GM23338 (cell line): ENCODE results near the gene SERGEF. TPM values are rescaled to one million over a fixed set of nuclear protein-coding genes. Genes with fewer than 3 reads are reported as not detected.

Experiments
- ATAC-seq: fragments of 200-7000 bp; cut with Tn5 transposase; 3 replicates; pipeline ENCODE4 v1.9.1; 2020
- DNase-seq: peaks from one replicate; pipeline ENCODE4 v3.0.0-alpha.2; 2015; ENCODE audit warnings: low spot score
- H2AFZ ChIP-seq: fragments of 200-600 bp; sonication (generic); 2 replicates; pipeline ENCODE4 v1.8.0; 2016; ENCODE audit warnings: antibody characterized with exemption, mild to moderate bottlenecking, moderate library complexity
- H3F3A ChIP-seq: fragments of 200-600 bp; sonication (generic); replicated peaks from 2 replicates; pipeline ENCODE4 v1.8.0; 2017; ENCODE audit warnings: antibody characterized with exemption, mixed run types, low read depth
- H3K27ac ChIP-seq: fragments of 200-600 bp; sonication (generic); 2 replicates; pipeline ENCODE4 v1.6.1; 2016; ENCODE audit warnings: low read depth
- H3K27me3 ChIP-seq: fragments of 200-600 bp; sonication (generic); 2 replicates; pipeline ENCODE4 v1.8.0; 2016; ENCODE audit warnings: mild to moderate bottlenecking, mixed run types, moderate library complexity; ENCODE audit not compliant: insufficient read depth
- H3K36me3 ChIP-seq: fragments of 200-600 bp; sonication (generic); 2 replicates; pipeline ENCODE4 v1.8.0; 2016; ENCODE audit warnings: mild to moderate bottlenecking; ENCODE audit not compliant: insufficient read depth
- H3K4me1 ChIP-seq: fragments of 200-600 bp; sonication (generic); 2 replicates; pipeline ENCODE4 v1.8.0; 2016; ENCODE audit warnings: mild to moderate bottlenecking, moderate library complexity; ENCODE audit not compliant: insufficient read depth
- H3K4me2 ChIP-seq: fragments of 200-600 bp; sonication (generic); 2 replicates; pipeline ENCODE4 v1.7.1; 2017; ENCODE audit warnings: mixed run types
- H3K4me3 ChIP-seq: fragments of 200-600 bp; sonication (generic); 2 replicates; pipeline ENCODE4 v1.6.1; 2016; ENCODE audit warnings: mixed run types
- H3K79me2 ChIP-seq: fragments of 200-600 bp; sonication (generic); replicated peaks from 2 replicates; pipeline ENCODE4 v1.8.0; 2017; ENCODE audit warnings: mild to moderate bottlenecking; ENCODE audit not compliant: insufficient read depth
- H3K9me2 ChIP-seq: fragments of 200-600 bp; sonication (generic); 2 replicates; pipeline ENCODE4 v1.8.0; 2017; ENCODE audit not compliant: insufficient read depth
- H4K20me1 ChIP-seq: fragments of 200-600 bp; sonication (generic); replicated peaks from 2 replicates; pipeline ENCODE4 v1.8.0; 2017; ENCODE audit warnings: mild to moderate bottlenecking; ENCODE audit not compliant: insufficient read depth
- H3K27ac Mint-ChIP-seq: 2 replicates; pipeline ENCODE4 v1.8.0; 2020; ENCODE audit warnings: inconsistent platforms, mild to moderate bottlenecking, moderate library complexity, mixed read lengths
- H3K27me3 Mint-ChIP-seq: 3 replicates; pipeline ENCODE4 v1.8.0; 2022; ENCODE audit warnings: low read depth, mild to moderate bottlenecking, moderate library complexity, mixed read lengths, inconsistent platforms; ENCODE audit not compliant: insufficient read depth, poor library complexity
- H3K36me3 Mint-ChIP-seq: 3 replicates; pipeline ENCODE4 v1.8.0; 2021; ENCODE audit warnings: low read depth, mild to moderate bottlenecking, inconsistent platforms, moderate library complexity, mixed read lengths
- H3K4me1 Mint-ChIP-seq: 3 replicates; pipeline ENCODE4 v1.8.0; 2020; ENCODE audit warnings: mild to moderate bottlenecking, inconsistent platforms, mixed read lengths
- H3K4me3 Mint-ChIP-seq: 3 replicates; pipeline ENCODE4 v1.8.0; 2021; ENCODE audit warnings: moderate library complexity, mild to moderate bottlenecking, inconsistent platforms, mixed read lengths
- H3K9me3 Mint-ChIP-seq: 3 replicates; pipeline ENCODE4 v1.8.0; 2020; ENCODE audit warnings: moderate library complexity, mild to moderate bottlenecking, inconsistent platforms, mixed read lengths
- CREB1 ChIP-seq: fragments of 250-450 bp; sonication (Bioruptor Pico); IDR thresholded peaks from 2 replicates; pipeline ENCODE4 v1.5.0; 2020; ENCODE audit warnings: low read depth, mild to moderate bottlenecking, moderate library complexity
- POLR2AphosphoS5 ChIP-seq: IDR thresholded peaks from 2 replicates; pipeline ENCODE4 v1.6.1; 2016; ENCODE audit warnings: antibody characterized with exemption, low read depth
- STAT1 ChIP-seq: IDR thresholded peaks from one replicate; pipeline ENCODE4 v1.6.1; 2016; ENCODE audit warnings: antibody characterized with exemption; ENCODE audit not compliant: unreplicated experiment
- ZNF114 ChIP-seq: fragments of 250-450 bp; sonication (Bioruptor Pico); IDR thresholded peaks from 2 replicates; pipeline ENCODE4 v1.5.0; 2020; ENCODE audit warnings: mild to moderate bottlenecking, moderate library complexity
- ZNF331 ChIP-seq: fragments of 250-450 bp; sonication (Bioruptor Pico); IDR thresholded peaks from 2 replicates; pipeline ENCODE4 v1.5.0; 2020; ENCODE audit warnings: low read depth, mild to moderate bottlenecking, moderate library complexity
- ZNF462 ChIP-seq: fragments of 250-450 bp; sonication (Bioruptor Pico); IDR thresholded peaks from 2 replicates; pipeline ENCODE4 v1.5.0; 2020; ENCODE audit warnings: mild to moderate bottlenecking, moderate library complexity
- polyA plus RNA-seq: library from polyadenylated mRNA; unstranded; fragments of >200 nt; fragmentation: Nextera tagmentation; extraction: Ambion mirVana; gene quantifications from 2 replicates; pipeline ENCODE4 v1.2.1, GENCODE V29; 2016
- total RNA-seq: library from RNA; depleted of rRNA; stranded (reverse); fragments of >200 nt; shearing (Covaris generic); gene quantifications from 2 replicates; pipeline ENCODE4 v1.2.3, GENCODE V29; 2014
- TF ChIP-seq, protein P1 (sequence below), 2 experiments: fragments of 200-600 bp in 1 of 2; sonication (generic) in 1 of 2; conservative IDR thresholded peaks; 2 replicates each; pipeline versions ENCODE4 v1.5.1 to v1.6.1; 2016 to 2017; ENCODE audit warnings: antibody characterized with exemption in 2 of 2, low read depth in 2 of 2, mild to moderate bottlenecking in 2 of 2, moderate library complexity in 1 of 2

SERGEF gene
- total and polyA plus RNA-seq, 2 experiments from 2014 or later, result 24.2 to 27.9 TPM

DNA sequence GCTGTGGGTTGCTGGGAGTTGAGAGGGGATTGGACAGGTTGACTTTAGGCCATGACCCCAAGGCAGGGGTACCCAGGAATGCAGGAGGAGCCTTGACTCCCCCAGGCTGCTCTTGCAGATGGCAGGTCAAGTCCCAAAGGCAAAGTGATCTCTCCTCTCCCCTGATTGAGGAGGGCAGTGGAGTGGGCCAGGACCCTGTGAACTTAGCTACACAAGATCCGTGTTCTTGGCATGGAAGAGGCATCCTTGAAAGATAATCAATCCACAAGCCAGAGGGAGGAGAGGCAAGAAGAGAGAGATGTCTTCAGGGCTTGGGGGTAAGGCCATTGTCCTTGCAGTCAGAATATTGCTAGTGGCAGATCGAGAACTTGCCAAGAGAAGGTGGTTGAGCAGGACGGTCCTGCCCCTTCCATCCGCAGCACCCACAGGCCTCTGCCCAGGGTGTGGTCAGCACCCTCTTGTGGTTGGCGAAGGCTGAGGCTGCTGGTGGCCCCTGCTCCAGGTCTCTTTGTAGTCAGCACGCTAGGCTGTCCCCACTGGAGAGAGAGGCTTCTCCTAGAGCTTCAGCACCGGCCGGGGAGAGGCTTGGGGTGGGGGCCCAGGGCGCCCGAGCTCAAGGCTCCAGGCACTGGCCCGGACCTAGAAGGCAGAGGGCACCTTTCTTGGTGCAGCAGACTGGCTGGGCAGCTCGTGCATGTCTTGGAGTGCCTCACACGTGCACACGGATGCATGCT is 232.8 kb downstream of the SERGEF start:
- Histone ChIP-seq H3K4me2 (no peak overlapping the region), H3K36me3 (no peaks in the 10 kb centered on the region), H3K27me3 (no peaks in the 10 kb centered on the region), H3K4me1 (no peaks in the 10 kb centered on the region), H3F3A (no peaks in the 10 kb centered on the region), H3K9me2 (no peaks in the 10 kb centered on the region), H3K27ac (no peak overlapping the region), H2AFZ (no peak overlapping the region), H3K79me2 (no peaks in the 10 kb centered on the region), H3K4me3 (no peak overlapping the region), H4K20me1 (no peaks in the 10 kb centered on the region)
- Mint-ChIP-seq H3K9me3 (no peaks in the 10 kb centered on the region), H3K36me3 (no peaks in the 10 kb centered on the region), H3K4me3 (no peak overlapping the region), H3K4me1 (peaks cover 2% of the 10 kb centered on the region; the same call in 2 of the 3 replicates), H3K27ac (no peak overlapping the region), H3K27me3 (peaks cover 6% of the 10 kb centered on the region)
- ATAC-seq (peak; percentile 45), DNase-seq (no peak)
- TF ChIP-seq POLR2AphosphoS5 (no peak), ZNF331 (CRISPR knock-in tag) (no peak)
- TF ChIP-seq, protein P1, sequence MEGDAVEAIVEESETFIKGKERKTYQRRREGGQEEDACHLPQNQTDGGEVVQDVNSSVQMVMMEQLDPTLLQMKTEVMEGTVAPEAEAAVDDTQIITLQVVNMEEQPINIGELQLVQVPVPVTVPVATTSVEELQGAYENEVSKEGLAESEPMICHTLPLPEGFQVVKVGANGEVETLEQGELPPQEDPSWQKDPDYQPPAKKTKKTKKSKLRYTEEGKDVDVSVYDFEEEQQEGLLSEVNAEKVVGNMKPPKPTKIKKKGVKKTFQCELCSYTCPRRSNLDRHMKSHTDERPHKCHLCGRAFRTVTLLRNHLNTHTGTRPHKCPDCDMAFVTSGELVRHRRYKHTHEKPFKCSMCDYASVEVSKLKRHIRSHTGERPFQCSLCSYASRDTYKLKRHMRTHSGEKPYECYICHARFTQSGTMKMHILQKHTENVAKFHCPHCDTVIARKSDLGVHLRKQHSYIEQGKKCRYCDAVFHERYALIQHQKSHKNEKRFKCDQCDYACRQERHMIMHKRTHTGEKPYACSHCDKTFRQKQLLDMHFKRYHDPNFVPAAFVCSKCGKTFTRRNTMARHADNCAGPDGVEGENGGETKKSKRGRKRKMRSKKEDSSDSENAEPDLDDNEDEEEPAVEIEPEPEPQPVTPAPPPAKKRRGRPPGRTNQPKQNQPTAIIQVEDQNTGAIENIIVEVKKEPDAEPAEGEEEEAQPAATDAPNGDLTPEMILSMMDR (conservative IDR thresholded peaks at IDR 0.05; ENCODE audit: low read depth in 2 of 2), result peak in 1 of 2 experiments; percentile 43; a peak in 2 of 4 replicates

DNA sequence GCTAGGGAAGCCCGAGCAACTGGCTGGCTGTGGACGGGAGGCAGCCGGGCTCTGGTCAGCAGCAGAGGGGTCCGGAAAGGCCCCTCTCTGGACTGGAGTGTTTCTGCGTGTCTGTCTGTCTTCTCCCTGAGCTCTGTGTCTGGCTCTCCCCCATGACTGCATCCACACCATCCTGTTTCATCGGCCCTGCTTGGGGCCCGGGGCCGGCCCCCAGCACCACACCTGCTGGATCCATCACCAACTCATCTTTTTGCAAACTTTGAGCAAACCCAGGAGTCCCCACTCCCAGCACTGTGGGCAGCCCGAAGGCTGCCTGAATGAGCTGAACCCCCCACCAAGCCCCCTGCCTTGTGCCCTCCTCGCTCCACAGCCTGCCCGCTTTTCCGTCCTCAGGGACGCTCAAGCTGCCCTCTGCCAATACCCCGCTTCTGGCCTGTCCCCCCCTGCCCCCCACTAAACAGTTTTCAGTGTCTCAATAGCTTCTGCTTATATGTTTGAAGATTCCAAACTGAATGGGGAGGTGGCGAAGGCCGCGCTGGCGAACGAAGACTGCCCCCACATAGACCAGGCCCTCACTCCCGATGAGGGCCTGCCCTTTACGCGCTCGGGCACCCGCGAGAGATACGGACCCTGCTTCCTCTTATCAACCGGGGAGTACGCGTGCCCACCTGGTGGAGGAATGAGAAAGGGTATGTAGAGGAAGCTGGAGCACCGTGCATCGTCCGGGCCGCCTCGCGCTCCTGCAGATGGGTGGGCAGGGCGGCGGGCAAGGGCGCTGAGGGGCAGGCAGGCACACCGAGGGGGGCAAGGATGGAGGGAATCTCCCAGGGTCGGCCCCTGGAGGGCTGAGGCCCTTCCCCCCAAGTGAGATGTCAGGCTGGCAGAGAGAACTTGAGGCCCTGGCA is 233.6 kb downstream of the SERGEF start:
- H3K79me2 ChIP-seq, result no peaks in the 10 kb centered on the region
- H3K36me3 ChIP-seq, result no peaks in the 10 kb centered on the region
- H3K4me3 ChIP-seq, result no peak overlapping the region
- Mint-ChIP-seq H3K36me3 (no peaks in the 10 kb centered on the region), H3K4me1 (peaks cover 2% of the 10 kb centered on the region; the same call in 2 of the 3 replicates), H3K4me3 (no peak overlapping the region), H3K9me3 (no peaks in the 10 kb centered on the region), H3K27ac (no peak overlapping the region), H3K27me3 (peaks cover 7% of the 10 kb centered on the region)
- DNase-seq, result no peak
- no peak overlapping the region for H3K27ac ChIP-seq
- no peaks in the 10 kb centered on the region for H3K9me2 ChIP-seq
- no peak overlapping the region for H2AFZ ChIP-seq
- H3K4me2 ChIP-seq, result no peak overlapping the region
- no peaks in the 10 kb centered on the region for H3K27me3 ChIP-seq
- H3F3A ChIP-seq, result no peaks in the 10 kb centered on the region
- no peaks in the 10 kb centered on the region for H4K20me1 ChIP-seq
- no peak for ATAC-seq
- no peaks in the 10 kb centered on the region for H3K4me1 ChIP-seq
- TF ChIP-seq ZNF462 (CRISPR knock-in tag) (no peak), CREB1 (CRISPR knock-in tag) (no peak), ZNF331 (CRISPR knock-in tag) (no peak), ZNF114 (CRISPR knock-in tag) (no peak), POLR2AphosphoS5 (no peak), STAT1 (no peak)
- TF ChIP-seq, protein P1 (conservative IDR thresholded peaks at IDR 0.05; ENCODE audit: low read depth in 2 of 2), result no peak
